ENCODE results near the gene TIMM44. TPM values are rescaled to one million over a fixed set of nuclear protein-coding genes. Genes with fewer than 3 reads are reported as not detected.

The TIMM44 gene, protein sequence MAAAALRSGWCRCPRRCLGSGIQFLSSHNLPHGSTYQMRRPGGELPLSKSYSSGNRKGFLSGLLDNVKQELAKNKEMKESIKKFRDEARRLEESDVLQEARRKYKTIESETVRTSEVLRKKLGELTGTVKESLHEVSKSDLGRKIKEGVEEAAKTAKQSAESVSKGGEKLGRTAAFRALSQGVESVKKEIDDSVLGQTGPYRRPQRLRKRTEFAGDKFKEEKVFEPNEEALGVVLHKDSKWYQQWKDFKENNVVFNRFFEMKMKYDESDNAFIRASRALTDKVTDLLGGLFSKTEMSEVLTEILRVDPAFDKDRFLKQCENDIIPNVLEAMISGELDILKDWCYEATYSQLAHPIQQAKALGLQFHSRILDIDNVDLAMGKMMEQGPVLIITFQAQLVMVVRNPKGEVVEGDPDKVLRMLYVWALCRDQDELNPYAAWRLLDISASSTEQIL
- total RNA-seq (57.8 TPM), polyA plus RNA-seq (ENCODE audit: insufficient read depth, low read depth, low replicate concordance) (46.7 TPM)
- long read RNA-seq, donor 1, partial matches to known transcripts, result 0 of 6 reads
- long read RNA-seq, donor 1, other reads (novel, unspliced or antisense), result 0 of 6 reads
- long read RNA-seq, donor 2, transcript TIMM44-201 (13 exons, 2,075 nt), result major isoform, 8 of 22 reads
- long read RNA-seq, donor 2, partial matches to known transcripts, result 5 of 22 reads
- long read RNA-seq, donor 2, other reads (novel, unspliced or antisense), result 0 of 22 reads
- long read RNA-seq, donor 3, transcript TIMM44-201 (13 exons, 2,075 nt), result major isoform, 7 of 10 reads
- long read RNA-seq, donor 3, partial matches to known transcripts, result 0 of 10 reads
- long read RNA-seq, donor 3, other reads (novel, unspliced or antisense), result 0 of 10 reads
- long read RNA-seq, donor 4, transcript TIMM44-210 (1 exons, 2,227 nt), result major isoform, 5 of 24 reads
- long read RNA-seq, donor 4, partial matches to known transcripts, result 14 of 24 reads
- long read RNA-seq, donor 4, other reads (novel, unspliced or antisense), result 0 of 24 reads
- long read RNA-seq, donor 5, partial matches to known transcripts, result 0 of 2 reads
- long read RNA-seq, donor 5, other reads (novel, unspliced or antisense), result 0 of 2 reads
- long read RNA-seq, donor 6, partial matches to known transcripts, result 0 of 7 reads
- long read RNA-seq, donor 6, other reads (novel, unspliced or antisense), result 0 of 7 reads
- long read RNA-seq, donor 7, transcript TIMM44-201 (13 exons, 2,075 nt), result major isoform, 21 of 41 reads
- long read RNA-seq, donor 7, partial matches to known transcripts, result 9 of 41 reads
- long read RNA-seq, donor 7, other reads (novel, unspliced or antisense), result 7 of 41 reads
- long read RNA-seq, donor 8, partial matches to known transcripts, result 0 of 9 reads
- long read RNA-seq, donor 8, other reads (novel, unspliced or antisense), result 0 of 9 reads
- long read RNA-seq, donor 9, partial matches to known transcripts, result 0 of 5 reads
- long read RNA-seq, donor 9, other reads (novel, unspliced or antisense), result 0 of 5 reads
- long read RNA-seq, donor 10, transcript TIMM44-201 (13 exons, 2,075 nt), result major isoform, 7 of 14 reads
- long read RNA-seq, donor 10, transcript TIMM44-210 (1 exons, 2,227 nt), result minor isoform, 5 of 14 reads
- long read RNA-seq, donor 10, partial matches to known transcripts, result 0 of 14 reads
- long read RNA-seq, donor 10, other reads (novel, unspliced or antisense), result 0 of 14 reads

DNA sequence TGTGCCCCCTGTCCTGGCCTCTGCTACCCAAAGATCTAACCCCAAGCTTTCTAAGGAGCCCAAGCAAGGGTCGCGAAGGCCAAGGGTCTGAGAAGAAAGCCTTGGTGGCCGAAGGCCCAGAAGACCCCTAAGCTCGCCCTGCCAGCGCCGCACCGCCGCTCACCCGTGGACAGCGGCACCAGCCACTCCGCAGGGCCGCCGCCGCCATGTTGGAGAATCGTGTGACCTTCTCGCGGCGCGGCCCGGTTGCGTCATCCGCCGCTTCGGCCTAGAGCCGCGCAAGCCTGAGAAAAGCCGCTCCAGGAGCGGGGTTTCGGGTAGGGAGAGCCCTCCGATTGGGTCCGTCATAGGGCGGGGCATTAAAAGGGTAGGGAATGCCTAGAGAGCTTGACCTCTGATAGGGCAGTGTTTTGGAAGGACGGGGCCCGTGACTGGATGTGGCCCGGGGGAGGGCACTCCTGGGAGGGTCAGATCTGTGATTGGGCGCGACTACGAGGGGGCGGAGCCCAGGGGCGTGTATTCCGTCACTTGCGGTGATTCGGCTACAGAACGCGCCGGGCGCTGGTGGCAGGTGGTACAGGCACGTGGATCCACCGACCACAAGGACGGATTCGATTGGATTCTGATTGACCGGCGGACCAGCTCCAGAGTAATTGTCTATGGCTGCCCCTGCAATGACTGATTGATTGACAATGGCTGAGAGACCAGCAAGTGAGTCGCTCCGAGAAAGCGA lies at the start of gene TIMM44:
Gene TIMM44, minus strand, starts transcription at position 223 of the 733 bp plus-strand sequence. Its CDS starts 15 bp downstream, at position 208.
- intact Hi-C loops (cut with DNase I), result no loop called here
- peak; percentile 99 for FAIRE-seq
- TF ChIP-seq, protein P1, sequence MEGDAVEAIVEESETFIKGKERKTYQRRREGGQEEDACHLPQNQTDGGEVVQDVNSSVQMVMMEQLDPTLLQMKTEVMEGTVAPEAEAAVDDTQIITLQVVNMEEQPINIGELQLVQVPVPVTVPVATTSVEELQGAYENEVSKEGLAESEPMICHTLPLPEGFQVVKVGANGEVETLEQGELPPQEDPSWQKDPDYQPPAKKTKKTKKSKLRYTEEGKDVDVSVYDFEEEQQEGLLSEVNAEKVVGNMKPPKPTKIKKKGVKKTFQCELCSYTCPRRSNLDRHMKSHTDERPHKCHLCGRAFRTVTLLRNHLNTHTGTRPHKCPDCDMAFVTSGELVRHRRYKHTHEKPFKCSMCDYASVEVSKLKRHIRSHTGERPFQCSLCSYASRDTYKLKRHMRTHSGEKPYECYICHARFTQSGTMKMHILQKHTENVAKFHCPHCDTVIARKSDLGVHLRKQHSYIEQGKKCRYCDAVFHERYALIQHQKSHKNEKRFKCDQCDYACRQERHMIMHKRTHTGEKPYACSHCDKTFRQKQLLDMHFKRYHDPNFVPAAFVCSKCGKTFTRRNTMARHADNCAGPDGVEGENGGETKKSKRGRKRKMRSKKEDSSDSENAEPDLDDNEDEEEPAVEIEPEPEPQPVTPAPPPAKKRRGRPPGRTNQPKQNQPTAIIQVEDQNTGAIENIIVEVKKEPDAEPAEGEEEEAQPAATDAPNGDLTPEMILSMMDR (IDR thresholded peaks at IDR 0.05; ENCODE audit: borderline replicate concordance, extremely low read depth, insufficient read depth), result no peak

GRCh38 chr19:7992575-7992974 lies 49.1 kb upstream of the TIMM44 start:
- H3K9ac ChIP-seq (ENCODE audit: low read length in 3 of 3), result no peak overlapping the region
- intact Hi-C loops (cut with DNase I), result no loop called here
- FAIRE-seq (no peak), DNase-seq (no peak)
- H3K36me3 ChIP-seq (ENCODE audit: control insufficient read depth in 2 of 3, insufficient read depth in 3 of 3, low read length in 3 of 3), result peaks cover 7 to 34% (median 22%) of the 10 kb centered on the region in 3 donors
- no peaks in the 10 kb centered on the region for H3K27me3 ChIP-seq (ENCODE audit: control insufficient read depth, insufficient read depth, low read length)
- no peak overlapping the region for H3K4me3 ChIP-seq (ENCODE audit: low read length in 3 of 3)
- no peaks in the 10 kb centered on the region for H3K9me3 ChIP-seq (ENCODE audit: control insufficient read depth in 2 of 3, insufficient read depth in 1 of 3, low read length in 3 of 3)
- peaks cover 0 to 37% (median 20%) of the 10 kb centered on the region in 3 donors for H3K4me1 ChIP-seq (ENCODE audit: control insufficient read depth in 2 of 3, insufficient read depth in 2 of 3, low read depth in 1 of 3, low read length in 3 of 3)
- H3K27ac ChIP-seq (ENCODE audit: low read depth in 2 of 2, low read length in 2 of 2), result peak overlapping the region in 1 of 2 donors; percentile 7
- TF ChIP-seq, protein P1 (IDR thresholded peaks at IDR 0.05; ENCODE audit: borderline replicate concordance, extremely low read depth, insufficient read depth), result no peak

More for the DNA sequence above, at the start of gene TIMM44:
- no peaks in the 10 kb centered on the region for H3K27me3 ChIP-seq (ENCODE audit: control insufficient read depth, insufficient read depth, low read length)
- peak within 1 kb of the TSS; percentile 98 to 99 for H3K27ac ChIP-seq (ENCODE audit: low read depth in 2 of 2, low read length in 2 of 2)
- H3K36me3 ChIP-seq (ENCODE audit: control insufficient read depth in 2 of 3, insufficient read depth in 3 of 3, low read length in 3 of 3), result peaks cover 0 to 7% (median 3%) of the 10 kb centered on the region in 3 donors
- peak within 1 kb of the TSS; percentile 74 to 99 (median 99) for H3K9ac ChIP-seq (ENCODE audit: low read length in 3 of 3)
- H3K4me3 ChIP-seq (ENCODE audit: low read length in 3 of 3), result peak within 1 kb of the TSS; percentile 70 to 88 (median 84)
- H3K9me3 ChIP-seq (ENCODE audit: control insufficient read depth in 2 of 3, insufficient read depth in 1 of 3, low read length in 3 of 3), result no peaks in the 10 kb centered on the region
- peaks cover 0 to 13% (median 5%) of the 10 kb centered on the region in 3 donors for H3K4me1 ChIP-seq (ENCODE audit: control insufficient read depth in 2 of 3, insufficient read depth in 2 of 3, low read depth in 1 of 3, low read length in 3 of 3)
- DNase-seq, result peak; percentile 99 to 100 (median 99)

All from kidney (tissue), 22 donors.